ENCODE data around the gene ATG7.
"Not testable (repeated sequence)": the region's sequence is repeated elsewhere in the genome, so short reads cannot be mapped to it uniquely, and the experiment has no call there.

ATG7 gene

GRCh38 chr3:11517601-11518000, 245.4 kb downstream of the ATG7 start:
- Histone ChIP-seq H3K9me3 (ENCODE audit: control insufficient read depth, low read length) (no peaks in the 10 kb centered on the region), H3K9ac (no peak overlapping the region), H3K4me3 (ENCODE audit: low read depth, low read length) (no peak overlapping the region), H3K27me3 (ENCODE audit: control insufficient read depth, insufficient read depth, low read length) (no peaks in the 10 kb centered on the region), H3K4me1 (no peaks in the 10 kb centered on the region), H3K79me2 (no peaks in the 10 kb centered on the region), H3K36me3 (ENCODE audit: control insufficient read depth, insufficient read depth, low read length) (no peaks in the 10 kb centered on the region), H3K4me2 (ENCODE audit: low read length) (no peak overlapping the region), H3K27ac (no peak overlapping the region), H2AFZ (no peak overlapping the region)
- TF ChIP-seq CTCF (IDR thresholded peaks at IDR 0.05): no peak

- H2AFZ ChIP-seq: no peak overlapping the region
- TF ChIP-seq CTCF (IDR thresholded peaks at IDR 0.05): no peak
- H3K27me3 ChIP-seq (ENCODE audit: control insufficient read depth, insufficient read depth, low read length): no peaks in the 10 kb centered on the region
- no peaks in the 10 kb centered on the region for H3K79me2 ChIP-seq
- no peak overlapping the region for H3K4me2 ChIP-seq (ENCODE audit: low read length)
- no peak overlapping the region for H3K27ac ChIP-seq
- no peak overlapping the region for H3K9ac ChIP-seq
- H3K9me3 ChIP-seq (ENCODE audit: control insufficient read depth, low read length): no peaks in the 10 kb centered on the region
- no peak overlapping the region for H3K4me3 ChIP-seq (ENCODE audit: low read depth, low read length)
- no peaks in the 10 kb centered on the region for H3K36me3 ChIP-seq (ENCODE audit: control insufficient read depth, insufficient read depth, low read length)
- no peaks in the 10 kb centered on the region for H3K4me1 ChIP-seq
Measured at GRCh38 chr3:11521167-11521566, 249.0 kb downstream of the ATG7 start.

- Histone ChIP-seq H3K9ac (no peak overlapping the region), H3K9me3 (ENCODE audit: control insufficient read depth, low read length) (no peaks in the 10 kb centered on the region), H3K4me1 (no peaks in the 10 kb centered on the region), H3K4me3 (ENCODE audit: low read depth, low read length) (no peak overlapping the region), H3K27me3 (ENCODE audit: control insufficient read depth, insufficient read depth, low read length) (no peaks in the 10 kb centered on the region), H3K36me3 (ENCODE audit: control insufficient read depth, insufficient read depth, low read length) (no peaks in the 10 kb centered on the region), H2AFZ (no peak overlapping the region), H3K79me2 (no peaks in the 10 kb centered on the region), H3K4me2 (ENCODE audit: low read length) (no peak overlapping the region), H3K27ac (no peak overlapping the region)
- no peak for TF ChIP-seq CTCF (IDR thresholded peaks at IDR 0.05)
Measured at GRCh38 chr3:11522398-11522715, 250.2 kb downstream of the ATG7 start.

GRCh38 chr3:11522953-11523571, 250.9 kb downstream of the ATG7 start:
- Histone ChIP-seq H3K4me1 (no peaks in the 10 kb centered on the region), H2AFZ (no peak overlapping the region), H3K27me3 (ENCODE audit: control insufficient read depth, insufficient read depth, low read length) (no peaks in the 10 kb centered on the region), H3K4me3 (ENCODE audit: low read depth, low read length) (no peak overlapping the region), H3K36me3 (ENCODE audit: control insufficient read depth, insufficient read depth, low read length) (no peaks in the 10 kb centered on the region), H3K9ac (no peak overlapping the region), H3K79me2 (no peaks in the 10 kb centered on the region), H3K9me3 (ENCODE audit: control insufficient read depth, low read length) (no peaks in the 10 kb centered on the region), H3K27ac (no peak overlapping the region), H3K4me2 (ENCODE audit: low read length) (no peak overlapping the region)
- TF ChIP-seq CTCF (IDR thresholded peaks at IDR 0.05): no peak

GRCh38 chr3:11523572-11524101, 251.4 kb downstream of the ATG7 start:
- H3K9ac ChIP-seq: no peak overlapping the region
- no peak overlapping the region for H3K27ac ChIP-seq
- no peak for TF ChIP-seq CTCF (IDR thresholded peaks at IDR 0.05)
- no peak overlapping the region for H3K4me2 ChIP-seq (ENCODE audit: low read length)
- H2AFZ ChIP-seq: no peak overlapping the region
- no peaks in the 10 kb centered on the region for H3K36me3 ChIP-seq (ENCODE audit: control insufficient read depth, insufficient read depth, low read length)
- H3K27me3 ChIP-seq (ENCODE audit: control insufficient read depth, insufficient read depth, low read length): no peaks in the 10 kb centered on the region
- H3K4me3 ChIP-seq (ENCODE audit: low read depth, low read length): no peak overlapping the region
- no peaks in the 10 kb centered on the region for H3K4me1 ChIP-seq
- no peaks in the 10 kb centered on the region for H3K79me2 ChIP-seq
- no peaks in the 10 kb centered on the region for H3K9me3 ChIP-seq (ENCODE audit: control insufficient read depth, low read length)

- H3K4me1 ChIP-seq; H3K36me3 ChIP-seq (ENCODE audit: control insufficient read depth, insufficient read depth, low read length); H3K27me3 ChIP-seq (ENCODE audit: control insufficient read depth, insufficient read depth, low read length); H3K9me3 ChIP-seq (ENCODE audit: control insufficient read depth, low read length); H3K79me2 ChIP-seq; H3K27ac ChIP-seq; H3K4me3 ChIP-seq (ENCODE audit: low read depth, low read length); H3K4me2 ChIP-seq (ENCODE audit: low read length); H2AFZ ChIP-seq; H3K9ac ChIP-seq: not testable (repeated sequence)
Measured at GRCh38 chr3:11526121-11526520, 253.9 kb downstream of the ATG7 start.

All from parathyroid adenoma (tissue), 2 donors.